CD4-positive, alpha-beta T cell (primary cell): ENCODE measurements around the gene SERPINE3. TPM values are rescaled to one million over a fixed set of nuclear protein-coding genes. Genes with fewer than 3 reads are reported as not detected.

ENCODE experiments used
- ATAC-seq: fragments of 200-7000 bp; cut with Tn5 transposase; one replicate; pipeline ENCODE4 v1.10.0; 2022; ENCODE audit warnings: mild to moderate bottlenecking; ENCODE audit not compliant: poor library complexity
- CTCF ChIA-PET: fragments of 350-600 bp; sonication (Branson Sonifier 250); formaldehyde crosslinking; loops from one replicate; lab custom pipeline; 2021; ENCODE audit warnings: antibody characterized with exemption, inconsistent platforms; lab: Charles Lee
- POLR2A ChIA-PET: fragments of 350-600 bp; sonication (Branson Sonifier 250); formaldehyde crosslinking; loops from one replicate; lab custom pipeline; 2021; ENCODE audit warnings: antibody characterized with exemption, inconsistent platforms; lab: Charles Lee
- DNase-seq, 14 experiments: peaks; one replicate each; pipeline ENCODE4 v3.0.0-alpha.2; 2013 to 2020; ENCODE audit warnings: mixed read lengths in 2 of 14
- H3K27ac ChIP-seq, 2 donors: one replicate each; pipeline versions ENCODE4 v1.5.1 to v1.7.0; 2013; ENCODE audit warnings: low read length in 2 of 2, low read depth in 1 of 2, mild to moderate bottlenecking in 1 of 2
- H3K27me3 ChIP-seq, 2 experiments: 1 replicate in 1 of 2; 2 replicates in 1 of 2; pipeline versions ENCODE4 v1.6.1 to v1.7.0; 2013; ENCODE audit warnings: low read length in 2 of 2, control low read depth in 1 of 2, mild to moderate bottlenecking in 1 of 2, moderate library complexity in 1 of 2; ENCODE audit not compliant: insufficient read depth in 2 of 2, control insufficient read depth in 1 of 2
- H3K36me3 ChIP-seq: one replicate; pipeline ENCODE4 v1.6.1; 2013; ENCODE audit warnings: low read length, control low read depth; ENCODE audit not compliant: insufficient read depth
- H3K4me1 ChIP-seq: one replicate; pipeline ENCODE4 v1.6.1; 2013; ENCODE audit warnings: low read length, control low read depth; ENCODE audit not compliant: insufficient read depth
- H3K4me3 ChIP-seq: one replicate; pipeline ENCODE4 v1.5.1; 2013; ENCODE audit warnings: mild to moderate bottlenecking, low read length, moderate library complexity
- H3K9me3 ChIP-seq, 2 experiments: 1 replicate in 1 of 2; 2 replicates in 1 of 2; pipeline versions ENCODE4 v1.6.1 to v1.7.0; 2013; ENCODE audit warnings: low read length in 2 of 2, mild to moderate bottlenecking in 2 of 2, control low read depth in 1 of 2, moderate library complexity in 1 of 2; ENCODE audit not compliant: control insufficient read depth in 1 of 2, insufficient read depth in 1 of 2
- H3K27ac Mint-ChIP-seq: one replicate; pipeline ENCODE4 v1.8.0; 2020; ENCODE audit warnings: mixed read lengths
- H3K27me3 Mint-ChIP-seq: one replicate; pipeline ENCODE4 v1.8.0; 2021; ENCODE audit warnings: mixed read lengths
- H3K36me3 Mint-ChIP-seq: one replicate; pipeline ENCODE4 v1.8.0; 2021; ENCODE audit warnings: low read depth, mixed read lengths
- H3K4me1 Mint-ChIP-seq: one replicate; pipeline ENCODE4 v1.8.0; 2021; ENCODE audit warnings: low read depth, mixed read lengths
- H3K4me3 Mint-ChIP-seq: one replicate; pipeline ENCODE4 v1.8.0; 2020; ENCODE audit warnings: mild to moderate bottlenecking, mixed read lengths
- H3K9me3 Mint-ChIP-seq: one replicate; pipeline ENCODE4 v1.8.0; 2020; ENCODE audit warnings: mixed read lengths
- CTCF ChIP-seq: fragments of 200-600 bp; IDR thresholded peaks from one replicate; pipeline ENCODE4 v1.8.0; 2022; ENCODE audit warnings: antibody characterized with exemption, mild to moderate bottlenecking
- intact Hi-C, 2 experiments: fragments of 100-400 bp; cut with DNase I in 1 of 2; cut with micrococcal nuclease in 1 of 2; formaldehyde crosslinking; loops; one replicate each; pipeline versions ENCODE4 v1.15.1 to v1.9.0; 2023 to 2025; cut with DNase I, micrococcal nuclease
- total RNA-seq, 174 experiments: library from RNA in 2 of 174; stranded (reverse) in 2 of 174; gene quantifications; one replicate each; pipeline ENCODE4 v1.2.3 and lab custom pipeline; 2021 to 2026

SERPINE3 gene
- total RNA-seq, 2 experiments from 2014 or later = not detected

DNA sequence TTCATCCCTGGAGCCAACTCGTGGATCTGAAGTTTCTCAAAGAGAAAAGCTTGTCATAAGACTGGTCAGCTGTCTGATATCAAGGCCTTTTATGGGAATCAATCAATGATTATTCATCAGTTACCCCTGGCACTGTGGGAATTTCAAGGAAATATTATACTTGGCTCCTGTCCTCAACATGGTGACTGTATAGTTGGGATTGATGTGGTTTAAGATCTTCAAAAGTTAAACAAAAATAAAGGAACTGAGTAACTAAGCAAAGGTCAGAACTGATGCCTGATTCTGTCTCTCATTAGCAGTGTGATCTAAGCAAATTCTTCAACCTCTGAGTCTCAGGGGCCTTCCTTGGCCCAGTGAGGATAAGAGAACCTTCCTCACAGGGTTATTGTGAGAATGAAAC lies 22.2 kb upstream of the SERPINE3 start:
- Mint-ChIP-seq H3K4me1 (no peaks in the 10 kb centered on the region), H3K36me3 (no peaks in the 10 kb centered on the region), H3K27me3 (no peaks in the 10 kb centered on the region), H3K27ac (no peak overlapping the region), H3K9me3 (no peaks in the 10 kb centered on the region), H3K4me3 (no peak overlapping the region)
- no peaks in the 10 kb centered on the region for H3K4me1 ChIP-seq
- H3K4me3 ChIP-seq = no peak overlapping the region
- H3K36me3 ChIP-seq = no peaks in the 10 kb centered on the region
- intact Hi-C loops = no loop called here
- ATAC-seq = no peak
- no peaks in the 10 kb centered on the region for H3K9me3 ChIP-seq
- ChIA-PET POLR2A (no interaction called here), CTCF (no interaction called here)
- no peak overlapping the region for H3K27ac ChIP-seq
- H3K27me3 ChIP-seq = peaks cover 0 to 2% of the 10 kb centered on the region in 2 experiments
- no peak for TF ChIP-seq CTCF
- DNase-seq = no peak

DNA sequence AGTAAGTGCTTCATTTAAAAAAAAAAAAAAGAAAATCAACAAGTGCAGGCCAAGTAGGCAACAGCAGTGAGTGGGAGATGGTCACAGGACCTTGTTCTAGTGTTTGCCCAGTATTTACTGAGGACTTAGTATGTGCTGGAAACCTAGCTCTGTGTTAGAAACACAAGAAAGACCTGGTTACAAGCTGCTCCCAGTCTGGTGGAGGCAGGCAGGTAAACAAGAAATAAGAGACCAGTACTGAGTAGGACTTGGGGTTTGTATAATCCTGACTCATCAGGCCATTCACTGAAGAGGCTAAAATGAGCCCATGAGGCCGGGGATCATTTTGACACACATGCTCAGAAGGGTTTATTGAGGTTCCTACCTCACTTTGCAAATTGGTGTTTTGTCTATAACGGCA lies 21.5 kb upstream of the SERPINE3 start:
- Histone ChIP-seq H3K9me3 (no peaks in the 10 kb centered on the region), H3K4me1 (no peaks in the 10 kb centered on the region), H3K27me3 (no peaks in the 10 kb centered on the region), H3K27ac (no peak overlapping the region), H3K36me3 (no peaks in the 10 kb centered on the region), H3K4me3 (no peak overlapping the region)
- ATAC-seq (no peak), DNase-seq (no peak)
- TF ChIP-seq CTCF = no peak
- no peak overlapping the region for H3K4me3 Mint-ChIP-seq
- no peak overlapping the region for H3K27ac Mint-ChIP-seq
- no peaks in the 10 kb centered on the region for H3K36me3 Mint-ChIP-seq
- H3K9me3 Mint-ChIP-seq = no peaks in the 10 kb centered on the region
- POLR2A ChIA-PET = no interaction called here
- CTCF ChIA-PET = no interaction called here
- no peaks in the 10 kb centered on the region for H3K4me1 Mint-ChIP-seq
- H3K27me3 Mint-ChIP-seq = no peaks in the 10 kb centered on the region
- intact Hi-C loops = no loop called here

- DNase-seq = no peak
- ATAC-seq = no peak
- Mint-ChIP-seq H3K27ac (no peak overlapping the region), H3K9me3 (no peaks in the 10 kb centered on the region), H3K4me3 (no peak overlapping the region), H3K36me3 (no peaks in the 10 kb centered on the region), H3K27me3 (no peaks in the 10 kb centered on the region), H3K4me1 (no peaks in the 10 kb centered on the region)
- H3K27me3 ChIP-seq = no peaks in the 10 kb centered on the region
- H3K27ac ChIP-seq = no peak overlapping the region
- no peaks in the 10 kb centered on the region for H3K4me1 ChIP-seq
- TF ChIP-seq CTCF = no peak
- intact Hi-C loops = no loop called here
- ChIA-PET CTCF (no interaction called here), POLR2A (no interaction called here)
- H3K9me3 ChIP-seq = no peaks in the 10 kb centered on the region
- no peak overlapping the region for H3K4me3 ChIP-seq
- no peaks in the 10 kb centered on the region for H3K36me3 ChIP-seq
These were observed 20.6 kb upstream of the SERPINE3 start for GRCh38 chr13:51318876-51319275.
